Breast epithelium (tissue), 3 donors: Measurements from ENCODE around the gene CLSTN2.

Experiments used
- CTCF ChIP-seq, 3 donors: fragments of 450-650 bp; IDR thresholded peaks; one replicate each; pipeline ENCODE4 v1.5.1; 2016 to 2017; ENCODE audit warnings: antibody characterized with exemption in 3 of 3, mild to moderate bottlenecking in 3 of 3, moderate library complexity in 3 of 3
- POLR2A ChIP-seq: fragments of 450-650 bp; IDR thresholded peaks from one replicate; pipeline ENCODE4 v1.6.1; 2016; ENCODE audit warnings: antibody characterized with exemption, mild to moderate bottlenecking, moderate library complexity

- no peak for TF ChIP-seq CTCF (IDR thresholded peaks at IDR 0.05)
- TF ChIP-seq POLR2A, result no peak
These were observed 254.3 kb downstream of the CLSTN2 start for GRCh38 chr3:140189267-140189666.
